PC-9 (cell line): Measurements from ENCODE around the gene CBY3. TPM values are rescaled to one million over a fixed set of nuclear protein-coding genes. Genes with fewer than 3 reads are reported as not detected.
A peak's percentile ranks its signal among the peaks of the same experiment; 100 is the strongest.

Experiments
- BruUV-seq: library from RNA; stranded (reverse); fragments of 400-500 nt; replicated peaks from 2 replicates; lab custom pipeline; 2021; lab: Mats Ljungman, UMichigan
- CTCF ChIA-PET: fragments of 300-600 bp; sonication (Branson Sonifier 250); formaldehyde crosslinking; loops from one replicate; lab custom pipeline; 2022; ENCODE audit warnings: antibody characterized with exemption; lab: Charles Lee
- POLR2A ChIA-PET: fragments of 300-600 bp; sonication (Branson Sonifier 250); formaldehyde crosslinking; loops from one replicate; lab custom pipeline; 2022; ENCODE audit warnings: antibody characterized with exemption; ENCODE audit not compliant: unreplicated experiment; lab: Charles Lee
- DNase-seq, 2 experiments: peaks; one replicate each; pipeline versions ENCODE4 v3.0.0 to v3.0.0-alpha.2; 2015 to 2022; ENCODE audit warnings: mixed read lengths in 1 of 2
- H2AFZ ChIP-seq: fragments of 200-600 bp; sonication (generic); 2 replicates; pipeline ENCODE4 v1.8.1; 2017; ENCODE audit warnings: antibody characterized with exemption
- H3F3A ChIP-seq: fragments of 200-600 bp; sonication (generic); 2 replicates; pipeline ENCODE4 v1.8.1; 2017; ENCODE audit warnings: antibody characterized with exemption, mild to moderate bottlenecking, low read depth; ENCODE audit not compliant: insufficient read depth
- H3K27ac ChIP-seq: fragments of 200-600 bp; sonication (generic); 2 replicates; pipeline ENCODE4 v1.6.1; 2016; ENCODE audit warnings: mixed run types
- H3K27me3 ChIP-seq: fragments of 200-600 bp; sonication (generic); 2 replicates; pipeline ENCODE4 v1.6.1; 2016; ENCODE audit warnings: low read depth, mixed run types; ENCODE audit not compliant: insufficient read depth
- H3K36me3 ChIP-seq: fragments of 200-600 bp; sonication (generic); 2 replicates; pipeline ENCODE4 v1.6.1; 2016; ENCODE audit warnings: low read depth, mixed run types
- H3K4me1 ChIP-seq: fragments of 200-600 bp; sonication (generic); replicated peaks from 2 replicates; pipeline ENCODE4 v1.6.1; 2016; ENCODE audit warnings: mixed run types; ENCODE audit not compliant: insufficient read depth
- H3K4me2 ChIP-seq: fragments of 200-600 bp; sonication (generic); 2 replicates; pipeline ENCODE4 v1.6.1; 2017; ENCODE audit warnings: mixed run types
- H3K4me3 ChIP-seq: fragments of 200-600 bp; sonication (generic); 2 replicates; pipeline ENCODE4 v1.6.1; 2016; ENCODE audit warnings: mixed run types
- H3K79me2 ChIP-seq: fragments of 200-600 bp; sonication (generic); 2 replicates; pipeline ENCODE4 v1.6.1; 2017; ENCODE audit warnings: low read depth, mixed run types
- H3K9me2 ChIP-seq: fragments of 200-600 bp; sonication (generic); 2 replicates; pipeline ENCODE4 v1.8.1; 2017; ENCODE audit warnings: mild to moderate bottlenecking; ENCODE audit not compliant: insufficient read depth
- H3K9me3 ChIP-seq: fragments of 200-600 bp; sonication (generic); 2 replicates; pipeline ENCODE4 v1.8.1; 2016; ENCODE audit warnings: low read depth; ENCODE audit not compliant: insufficient read depth
- H4K20me1 ChIP-seq: fragments of 200-600 bp; sonication (generic); 2 replicates; pipeline ENCODE4 v1.8.1; 2017; ENCODE audit not compliant: insufficient read depth
- EZH2 ChIP-seq: fragments of 200-600 bp; sonication (generic); IDR thresholded peaks from 2 replicates; pipeline ENCODE4 v1.8.0; 2017; ENCODE audit warnings: antibody characterized with exemption, low read depth
- intact Hi-C: fragments of 100-400 bp; cut with micrococcal nuclease; formaldehyde crosslinking; loops from one replicate; pipeline ENCODE4 v1.10.0; 2022; ENCODE audit not compliant: unreplicated experiment
- total RNA-seq: library from RNA; stranded (reverse); gene quantifications from 2 replicates; pipeline ENCODE4 v1.2.3, GENCODE V29; 2021
- TF ChIP-seq, protein P1 (sequence below): fragments of 200-600 bp; sonication (generic); conservative IDR thresholded peaks from 2 replicates; pipeline ENCODE4 v1.6.1; 2017; ENCODE audit warnings: mixed run types, antibody characterized with exemption, mild to moderate bottlenecking, moderate library complexity

Gene CBY3
- total RNA-seq, 1 experiment from 2014 or later = not detected

- TF ChIP-seq EZH2 = no peak
- TF ChIP-seq, protein P1, sequence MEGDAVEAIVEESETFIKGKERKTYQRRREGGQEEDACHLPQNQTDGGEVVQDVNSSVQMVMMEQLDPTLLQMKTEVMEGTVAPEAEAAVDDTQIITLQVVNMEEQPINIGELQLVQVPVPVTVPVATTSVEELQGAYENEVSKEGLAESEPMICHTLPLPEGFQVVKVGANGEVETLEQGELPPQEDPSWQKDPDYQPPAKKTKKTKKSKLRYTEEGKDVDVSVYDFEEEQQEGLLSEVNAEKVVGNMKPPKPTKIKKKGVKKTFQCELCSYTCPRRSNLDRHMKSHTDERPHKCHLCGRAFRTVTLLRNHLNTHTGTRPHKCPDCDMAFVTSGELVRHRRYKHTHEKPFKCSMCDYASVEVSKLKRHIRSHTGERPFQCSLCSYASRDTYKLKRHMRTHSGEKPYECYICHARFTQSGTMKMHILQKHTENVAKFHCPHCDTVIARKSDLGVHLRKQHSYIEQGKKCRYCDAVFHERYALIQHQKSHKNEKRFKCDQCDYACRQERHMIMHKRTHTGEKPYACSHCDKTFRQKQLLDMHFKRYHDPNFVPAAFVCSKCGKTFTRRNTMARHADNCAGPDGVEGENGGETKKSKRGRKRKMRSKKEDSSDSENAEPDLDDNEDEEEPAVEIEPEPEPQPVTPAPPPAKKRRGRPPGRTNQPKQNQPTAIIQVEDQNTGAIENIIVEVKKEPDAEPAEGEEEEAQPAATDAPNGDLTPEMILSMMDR = no peak
- Histone ChIP-seq H3K4me3 (no peak overlapping the region), H3F3A (peaks cover 73% of the 10 kb centered on the region), H3K4me2 (no peak overlapping the region), H3K27me3 (no peaks in the 10 kb centered on the region), H3K9me2 (no peaks in the 10 kb centered on the region), H4K20me1 (peaks cover 63% of the 10 kb centered on the region), H3K79me2 (peaks cover 39% of the 10 kb centered on the region), H2AFZ (no peak overlapping the region), H3K27ac (no peak overlapping the region), H3K4me1 (no peaks in the 10 kb centered on the region), H3K9me3 (no peaks in the 10 kb centered on the region), H3K36me3 (peaks cover 56% of the 10 kb centered on the region)
- ChIA-PET POLR2A (interaction anchor here (0.6 to 0.7 kb wide), 2 partner anchors 35 to 77 kb away, joined by 3 to 11 read pairs; no protein-coding TSS in a partner anchor), CTCF (no interaction called here)
- DNase-seq = no peak
- intact Hi-C loops = no loop called here
- no TSS peak for BruUV-seq
Observed at GRCh38 chr5:179720222-179720621, 39.4 kb upstream of the CBY3 start.

GRCh38 chr5:179716286-179716685, 35.5 kb upstream of the CBY3 start:
- Histone ChIP-seq H3K9me3 (no peaks in the 10 kb centered on the region), H3K4me1 (no peaks in the 10 kb centered on the region), H3K4me2 (no peak overlapping the region), H3K36me3 (peaks cover 50% of the 10 kb centered on the region), H3K9me2 (no peaks in the 10 kb centered on the region), H3K27me3 (no peaks in the 10 kb centered on the region), H3F3A (peaks cover 63% of the 10 kb centered on the region), H3K4me3 (no peak overlapping the region), H3K79me2 (peaks cover 45% of the 10 kb centered on the region), H2AFZ (no peak overlapping the region), H3K27ac (0 out of 2 replicates have a peak overlapping the region, but pooled peaks have one; percentile 9), H4K20me1 (peaks cover 61% of the 10 kb centered on the region)
- ChIA-PET CTCF (interaction anchor here (0.7 kb wide), 1 partner anchor 385 kb away, joined by 3 read pairs; no protein-coding TSS in a partner anchor), POLR2A (interaction anchor here (0.7 kb wide), 1 partner anchor 255 kb away, joined by 3 read pairs; no protein-coding TSS in a partner anchor)
- intact Hi-C loops = no loop called here
- TF ChIP-seq, protein P1 = no peak
- TF ChIP-seq EZH2 = no peak
- no peak for DNase-seq
- no TSS peak for BruUV-seq

- intact Hi-C loops = no loop called here
Observed at GRCh38 chr5:179700401-179700918, 19.6 kb upstream of the CBY3 start.

More at GRCh38 chr5:179700401-179700918, 19.6 kb upstream of the CBY3 start:
- Histone ChIP-seq H3K27me3 (no peaks in the 10 kb centered on the region), H3K9me3 (no peaks in the 10 kb centered on the region), H3K36me3 (peaks cover 32% of the 10 kb centered on the region), H4K20me1 (peaks cover 56% of the 10 kb centered on the region), H3K27ac (peak overlapping the region; percentile 84; the same call in 1 of the 2 replicates), H2AFZ (no peak overlapping the region), H3K4me3 (peak overlapping the region; percentile 89), H3K9me2 (no peaks in the 10 kb centered on the region), H3K4me1 (peaks cover 25% of the 10 kb centered on the region), H3K79me2 (peaks cover 72% of the 10 kb centered on the region), H3K4me2 (peak overlapping the region; percentile 89), H3F3A (peaks cover 10% of the 10 kb centered on the region; the same call in 1 of the 2 replicates)
- no TSS peak for BruUV-seq
- no peak for DNase-seq
- POLR2A ChIA-PET = interaction anchor here (0.6 kb wide), 1 partner anchor 122 kb away, joined by 23 read pairs; no protein-coding TSS in a partner anchor
- TF ChIP-seq EZH2 = no peak
- TF ChIP-seq, protein P1 = no peak
- CTCF ChIA-PET = interaction anchor here (0.8 kb wide), 1 partner anchor 39 kb away, joined by 3 read pairs; no protein-coding TSS in a partner anchor
